ENCODE results near the gene VPS16. TPM values are rescaled to one million over a fixed set of nuclear protein-coding genes. Genes with fewer than 3 reads are reported as not detected.

The VPS16 gene
- total and polyA plus RNA-seq, 12 donors = 13.0 to 44.7 (median 20.6) TPM

- Histone ChIP-seq H3K27ac (no peak overlapping the region), H3K36me3 (no peaks in the 10 kb centered on the region), H3K27me3 (peaks cover 8 to 45% (median 37%) of the 10 kb centered on the region in 7 donors), H3K4me1 (peaks cover 0 to 40% (median 7%) of the 10 kb centered on the region in 9 donors), H3K4me3 (no peak overlapping the region), H3K9me3 (no peaks in the 10 kb centered on the region)
- intact Hi-C loops (cut with DNase I) = no loop called here
- WGBS, 2 donors = 77 to 85% methylated on average over 7 of the region's 7 CpGs
- ATAC-seq (peak in 1 of 8 donors; percentile 50), DNase-seq (peak in 1 of 2 donors; percentile 46)
- no peak for TF ChIP-seq CTCF (IDR thresholded peaks at IDR 0.05)
Measured at GRCh38 chr20:2817891-2818595, 22.5 kb upstream of the VPS16 start.

DNA sequence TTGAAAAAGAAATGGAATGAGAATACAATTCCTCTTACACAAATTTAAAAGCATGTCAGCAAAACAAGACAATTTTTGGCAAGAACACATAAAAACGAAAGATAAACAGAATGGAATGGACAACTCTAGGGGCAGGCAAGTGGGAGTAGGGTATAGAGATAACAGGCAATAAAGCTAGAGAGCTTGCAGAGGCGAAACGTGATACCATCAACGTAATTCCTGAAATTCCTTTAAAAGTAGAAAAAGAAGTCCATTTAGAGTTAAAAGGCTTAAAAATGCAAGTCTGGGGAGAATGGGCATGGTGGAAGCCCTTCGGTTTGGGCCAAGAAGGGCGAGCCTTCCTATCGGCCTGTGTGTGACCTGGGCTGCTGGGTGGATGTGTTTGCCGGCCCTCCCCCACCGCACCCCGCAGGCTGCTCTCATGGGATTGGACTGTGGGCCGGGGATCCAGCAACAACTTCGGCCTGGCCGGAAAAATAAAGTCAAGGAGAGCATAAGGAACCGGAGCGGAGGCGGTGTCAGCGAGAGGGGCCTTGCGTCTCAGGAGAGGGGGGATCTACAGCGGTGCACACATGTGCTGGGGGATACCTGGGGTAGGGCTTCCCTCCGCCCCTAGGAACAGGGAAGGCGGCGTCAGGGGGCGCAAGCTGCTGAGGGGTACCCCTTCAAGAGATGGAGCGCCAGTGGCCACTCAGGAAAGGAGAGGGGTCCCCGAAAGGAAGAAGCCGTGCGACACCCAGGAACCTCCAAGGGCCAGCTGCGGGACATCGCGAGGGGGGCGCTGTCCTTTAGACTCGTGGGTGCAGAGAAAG is 20.3 kb upstream of the VPS16 start:
- Histone ChIP-seq H3K4me1 (peaks cover 0 to 27% (median 7%) of the 10 kb centered on the region in 9 donors), H3K27me3 (peaks cover 8 to 45% (median 35%) of the 10 kb centered on the region in 7 donors), H3K36me3 (no peaks in the 10 kb centered on the region), H3K27ac (peak overlapping the region in 1 of 10 donors; percentile 62), H3K4me3 (peak overlapping the region in 1 of 10 donors; percentile 18), H3K9me3 (no peaks in the 10 kb centered on the region)
- TF ChIP-seq CTCF (IDR thresholded peaks at IDR 0.05) = no peak
- peak in 4 of 8 donors; percentile 27 to 50 (median 32) for ATAC-seq
- peak in 1 of 2 donors; percentile 23 for DNase-seq
- intact Hi-C loops (cut with DNase I) = no loop called here
- WGBS, 2 donors = 16 to 17% methylated on average over 32 of the region's 32 CpGs

DNA sequence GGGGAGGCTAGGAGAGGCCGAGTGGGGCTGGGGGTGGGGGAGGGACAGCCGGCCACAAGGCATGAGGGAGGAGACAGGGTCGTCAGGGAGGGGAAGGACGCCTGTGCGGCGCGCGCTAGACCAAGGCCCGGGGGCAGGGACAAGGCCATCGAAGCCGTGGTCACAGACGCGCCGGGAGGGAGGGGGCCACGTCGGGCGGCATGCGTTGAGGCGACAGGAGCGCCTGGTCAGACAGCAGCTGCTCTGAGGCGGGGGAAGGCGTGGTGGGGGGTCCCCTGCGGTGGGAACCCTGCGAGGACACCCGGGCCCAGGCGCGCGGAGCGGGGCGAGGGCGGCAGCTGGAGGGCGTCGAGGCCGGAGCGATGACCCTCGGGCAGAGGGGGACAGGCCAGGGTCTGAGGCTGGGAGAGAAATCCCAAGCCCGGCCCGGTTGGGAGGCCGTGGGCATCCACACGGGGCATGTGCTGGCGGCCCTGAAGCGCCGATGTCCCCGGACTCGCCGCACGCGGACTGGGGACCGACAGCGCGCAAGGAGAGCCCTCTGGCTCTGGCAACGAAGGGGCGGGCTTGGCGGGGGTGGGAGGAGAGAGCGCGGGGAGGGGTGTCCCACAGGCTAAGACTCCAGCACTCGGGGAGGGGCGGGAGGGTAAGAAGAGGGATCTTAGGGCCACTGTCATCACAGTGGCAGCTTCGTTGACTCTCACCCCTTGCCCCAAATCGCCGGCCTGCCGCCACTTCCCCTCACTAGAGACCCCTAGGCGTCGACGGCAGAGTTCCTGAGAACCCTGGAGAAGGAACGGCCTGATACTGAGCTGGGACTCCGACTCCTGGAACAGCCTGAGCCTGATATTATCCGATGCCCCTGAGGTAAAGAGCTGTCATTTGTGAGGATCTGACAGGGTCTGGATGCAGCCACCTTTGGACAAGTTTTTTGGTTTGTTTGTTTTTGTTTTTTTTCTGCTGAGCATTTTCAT is 19.4 kb upstream of the VPS16 start:
- Histone ChIP-seq H3K4me3 (peak overlapping the region in 1 of 10 donors; percentile 18), H3K27ac (peak overlapping the region in 1 of 10 donors; percentile 62), H3K27me3 (peaks cover 8 to 50% (median 40%) of the 10 kb centered on the region in 7 donors), H3K4me1 (peaks cover 0 to 21% (median 7%) of the 10 kb centered on the region in 9 donors), H3K9me3 (no peaks in the 10 kb centered on the region), H3K36me3 (no peaks in the 10 kb centered on the region)
- 3 to 6% methylated on average over 64 to 68 of the region's 68 CpGs for WGBS, 2 donors
- DNase-seq (no peak), ATAC-seq (peak in 4 of 8 donors; percentile 28 to 53 (median 32))
- no peak for TF ChIP-seq CTCF (IDR thresholded peaks at IDR 0.05)
- intact Hi-C loops (cut with DNase I) = no loop called here

All from heart right ventricle (tissue), 16 donors.